ENCODE data around the gene MLXIP. TPM values are rescaled to one million over a fixed set of nuclear protein-coding genes. Genes with fewer than 3 reads are reported as not detected.

The MLXIP gene
- total and polyA plus RNA-seq, 2 experiments from 2014 or later, result 16.2 to 23.0 TPM

GRCh38 chr12:122086641-122087285, 8.2 kb downstream of the MLXIP start:
- ATAC-seq (no peak), DNase-seq (ENCODE audit: low spot score) (no peak)
- Histone ChIP-seq H4K20me1 (replicated peaks; ENCODE audit: insufficient read depth) (peaks cover 17% of the 10 kb centered on the region; the same call in 1 of the 2 replicates), H3K4me2 (no peak overlapping the region), H3K27me3 (ENCODE audit: insufficient read depth) (no peaks in the 10 kb centered on the region), H3F3A (replicated peaks; ENCODE audit: low read depth) (no peaks in the 10 kb centered on the region), H3K79me2 (replicated peaks; ENCODE audit: insufficient read depth) (peaks cover 68% of the 10 kb centered on the region), H3K4me1 (ENCODE audit: insufficient read depth) (peaks cover 19% of the 10 kb centered on the region), H3K27ac (ENCODE audit: low read depth) (no peak overlapping the region), H2AFZ (no peak overlapping the region), H3K36me3 (ENCODE audit: insufficient read depth) (no peaks in the 10 kb centered on the region), H3K9me2 (ENCODE audit: insufficient read depth) (no peaks in the 10 kb centered on the region), H3K4me3 (no peak overlapping the region)
- Mint-ChIP-seq H3K36me3 (ENCODE audit: low read depth) (peaks cover 13% of the 10 kb centered on the region), H3K27me3 (ENCODE audit: insufficient read depth, low read depth, poor library complexity) (peaks cover 2% of the 10 kb centered on the region), H3K4me1 (peaks cover 22% of the 10 kb centered on the region), H3K9me3 (no peaks in the 10 kb centered on the region), H3K4me3 (no peak overlapping the region; the same call in 2 of the 3 replicates), H3K27ac (no peak overlapping the region; the same call in 1 of the 2 replicates)
- no peak for TF ChIP-seq JUNB (IDR thresholded peaks at IDR 0.05; ENCODE audit: unreplicated experiment)
- TF ChIP-seq EZH2phosphoT487 (IDR thresholded peaks at IDR 0.05; ENCODE audit: unreplicated experiment), result no peak
- TF ChIP-seq NANOG (IDR thresholded peaks at IDR 0.05; ENCODE audit: borderline replicate concordance), result no peak
- TF ChIP-seq REST (IDR thresholded peaks at IDR 0.05; ENCODE audit: unreplicated experiment), result no peak
- TF ChIP-seq CTCF (conservative IDR thresholded peaks at IDR 0.05; ENCODE audit: low read depth in 2 of 2), result no peak
- no peak for TF ChIP-seq STAT1 (IDR thresholded peaks at IDR 0.05; ENCODE audit: unreplicated experiment)
- no peak for TF ChIP-seq ZNF462 (CRISPR knock-in tag; IDR thresholded peaks at IDR 0.05)
- no peak for TF ChIP-seq ZNF114 (CRISPR knock-in tag; IDR thresholded peaks at IDR 0.05)
- TF ChIP-seq EZH2 (IDR thresholded peaks at IDR 0.05; ENCODE audit: low read depth, unreplicated experiment), result no peak
